ENCODE measurements around the gene PRSS38. TPM values are rescaled to one million over a fixed set of nuclear protein-coding genes. Genes with fewer than 3 reads are reported as not detected.

Gene PRSS38
- total RNA-seq, 1 experiment from 2014 or later = not detected

GRCh38 chr1:227779021-227779441 is 36.4 kb upstream of the PRSS38 start:
- DNase-seq (ENCODE audit: low read depth) = no peak

GRCh38 chr1:227779685-227780084 is 35.8 kb upstream of the PRSS38 start:
- no peak for DNase-seq (ENCODE audit: low read depth)

- DNase-seq (ENCODE audit: low read depth) = no peak
These were observed 35.1 kb upstream of the PRSS38 start for GRCh38 chr1:227780101-227781044.

- DNase-seq (ENCODE audit: low read depth) = no peak
These were observed 34.1 kb upstream of the PRSS38 start for GRCh38 chr1:227781314-227781930.

- DNase-seq (ENCODE audit: low read depth) = no peak
These were observed 33.2 kb upstream of the PRSS38 start for GRCh38 chr1:227782226-227782625.

GRCh38 chr1:227785094-227785804 is 30.2 kb upstream of the PRSS38 start:
- DNase-seq (ENCODE audit: low read depth) = no peak

GRCh38 chr1:227785805-227786671 is 29.4 kb upstream of the PRSS38 start:
- DNase-seq (ENCODE audit: low read depth) = no peak

- no peak for DNase-seq (ENCODE audit: low read depth)
These were observed 28.6 kb upstream of the PRSS38 start for GRCh38 chr1:227786673-227787512.

- DNase-seq (ENCODE audit: low read depth) = peak; percentile 96
These were observed 27.8 kb upstream of the PRSS38 start for GRCh38 chr1:227787513-227788270.

- DNase-seq (ENCODE audit: low read depth) = peak; percentile 72
These were observed 27.0 kb upstream of the PRSS38 start for GRCh38 chr1:227788271-227789083.

GRCh38 chr1:227789084-227790033 is 26.1 kb upstream of the PRSS38 start:
- DNase-seq (ENCODE audit: low read depth) = no peak

- DNase-seq (ENCODE audit: low read depth) = no peak
These were observed 25.5 kb upstream of the PRSS38 start for GRCh38 chr1:227790034-227790400.

- DNase-seq (ENCODE audit: low read depth) = no peak
These were observed 24.6 kb upstream of the PRSS38 start for GRCh38 chr1:227790868-227791267.

GRCh38 chr1:227791425-227792143 is 23.9 kb upstream of the PRSS38 start:
- DNase-seq (ENCODE audit: low read depth) = no peak

GRCh38 chr1:227792216-227793078 is 23.0 kb upstream of the PRSS38 start:
- DNase-seq (ENCODE audit: low read depth) = no peak

Measured in Daoy (cell line).